GM19452 (cell line): ENCODE results near the gene FN3K.
A peak's percentile ranks its signal among the peaks of the same experiment; 100 is the strongest.
"Not testable (repeated sequence)": the region's sequence is repeated elsewhere in the genome, so short reads cannot be mapped to it uniquely, and the experiment has no call there.

Source experiments
- ATAC-seq: cut with Tn5 transposase; IDR thresholded peaks from one replicate; pipeline ENCODE4 v1.9.1; 2021; ENCODE audit not compliant: unreplicated experiment

The FN3K gene

DNA sequence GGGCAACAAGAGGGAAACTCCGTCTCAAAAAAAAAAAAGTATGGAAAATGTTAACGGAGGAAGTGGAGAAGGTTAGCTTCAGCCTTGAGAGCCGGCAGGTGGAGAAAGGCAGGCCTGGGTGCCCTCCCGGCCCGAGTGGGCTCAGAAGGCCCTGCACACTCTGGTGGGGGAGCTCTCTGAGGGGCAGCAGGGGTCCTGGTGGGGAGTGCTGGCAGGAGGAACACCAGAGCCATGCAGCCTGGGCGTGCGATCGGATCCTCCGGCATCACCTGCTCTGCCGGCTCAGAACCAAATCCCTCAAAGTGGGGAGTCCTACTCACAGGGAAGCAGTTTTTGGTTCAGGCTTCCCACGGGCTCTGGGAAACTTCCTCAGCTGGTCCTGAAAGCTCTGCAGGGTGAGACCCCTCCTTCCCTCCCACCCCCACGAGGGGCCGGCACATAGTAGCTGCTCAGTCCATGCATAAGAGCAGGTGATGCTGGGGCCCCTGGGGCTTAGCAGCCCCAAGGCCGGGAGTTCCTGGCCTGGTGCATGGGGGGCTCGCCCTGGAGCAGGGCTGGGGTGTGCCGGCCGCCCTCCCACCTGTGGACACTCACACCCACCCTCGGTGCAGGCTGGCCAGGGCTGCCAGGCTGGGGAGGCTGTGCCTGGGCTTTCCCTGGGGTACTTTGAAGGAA, 1.2 kb downstream of the FN3K start:
- no peak for ATAC-seq

DNA sequence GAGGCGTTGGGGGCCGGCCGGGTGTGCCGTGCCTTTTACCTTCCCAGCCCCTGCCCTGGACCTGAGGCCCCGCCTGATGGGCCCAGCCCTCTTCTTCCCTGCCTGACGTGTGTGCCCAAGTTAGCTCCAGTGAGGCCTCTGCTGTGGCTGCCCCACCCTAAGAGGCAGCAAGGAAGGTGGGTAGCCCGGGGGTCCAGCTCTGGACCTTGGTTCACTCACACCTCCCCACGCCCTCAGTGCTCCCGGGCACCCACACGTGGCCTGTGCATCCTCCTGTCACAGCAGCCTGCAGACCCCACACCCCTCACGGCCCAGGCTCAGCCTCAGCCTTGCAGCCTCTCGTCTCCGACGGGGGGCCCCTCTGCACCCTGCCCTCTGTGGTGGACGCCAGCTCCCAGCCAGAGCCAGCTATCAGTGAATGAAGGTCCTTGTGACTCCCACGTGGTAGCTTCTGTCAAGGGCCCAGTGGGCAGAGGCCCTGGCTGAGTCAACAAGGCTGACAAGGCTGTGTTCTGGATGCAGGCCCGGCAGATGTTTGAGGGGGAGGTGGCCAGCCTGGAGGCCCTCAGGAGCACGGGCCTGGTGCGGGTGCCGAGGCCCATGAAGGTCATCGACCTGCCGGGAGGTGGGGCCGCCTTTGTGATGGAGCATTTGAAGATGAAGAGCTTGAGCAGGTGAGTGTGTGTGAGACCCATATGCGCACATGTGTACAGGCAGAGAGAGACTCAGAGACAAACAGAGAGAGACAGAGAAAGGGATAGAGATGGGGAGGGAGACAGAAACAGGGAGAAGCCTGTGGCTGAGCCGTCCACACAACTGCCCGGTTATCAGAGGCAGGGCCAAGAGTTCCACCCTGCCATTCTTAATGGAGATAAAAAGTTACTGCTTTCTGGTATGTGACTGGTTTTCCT, 2.8 kb downstream of the FN3K start:
- ATAC-seq, result no peak

DNA sequence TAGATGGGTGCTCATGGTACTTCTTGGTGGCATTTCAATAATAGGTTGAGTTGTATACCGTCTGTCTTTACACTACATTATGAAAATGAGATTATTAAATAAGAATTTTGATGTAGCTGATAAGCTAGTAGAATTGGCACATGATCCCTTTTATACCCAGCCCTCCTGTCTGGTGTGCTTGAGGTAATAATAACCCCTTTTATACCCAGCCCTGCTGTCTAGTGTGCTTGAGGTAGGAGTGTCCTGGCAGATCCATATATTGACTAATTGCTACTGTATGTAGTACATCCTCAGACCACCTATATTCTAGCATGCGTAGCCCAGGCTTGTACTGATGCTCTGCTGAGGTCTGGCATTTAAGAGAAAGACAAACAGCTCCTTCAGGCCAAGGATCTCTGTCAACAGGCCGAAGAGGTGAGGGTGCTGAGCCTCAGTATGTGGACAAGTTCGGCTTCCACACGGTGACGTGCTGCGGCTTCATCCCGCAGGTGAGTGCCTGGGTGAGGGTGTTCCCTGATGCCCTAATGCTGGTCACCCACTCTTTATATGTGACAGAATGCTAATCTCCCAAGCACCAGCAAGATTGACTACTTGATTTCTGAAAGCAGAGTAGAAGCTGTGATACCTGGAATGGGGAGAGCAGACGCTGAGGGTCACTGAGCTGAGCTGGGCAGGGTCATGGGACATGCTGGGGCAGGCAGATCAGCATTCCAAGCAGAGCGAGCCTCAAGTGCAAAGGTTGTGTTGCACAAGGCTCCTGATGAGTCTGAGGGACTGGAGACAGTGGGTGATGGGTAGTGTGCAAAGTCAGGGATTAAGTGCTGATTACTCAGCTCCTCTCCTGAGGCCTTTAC, 5.7 kb downstream of the FN3K start:
- ATAC-seq, result no peak

DNA sequence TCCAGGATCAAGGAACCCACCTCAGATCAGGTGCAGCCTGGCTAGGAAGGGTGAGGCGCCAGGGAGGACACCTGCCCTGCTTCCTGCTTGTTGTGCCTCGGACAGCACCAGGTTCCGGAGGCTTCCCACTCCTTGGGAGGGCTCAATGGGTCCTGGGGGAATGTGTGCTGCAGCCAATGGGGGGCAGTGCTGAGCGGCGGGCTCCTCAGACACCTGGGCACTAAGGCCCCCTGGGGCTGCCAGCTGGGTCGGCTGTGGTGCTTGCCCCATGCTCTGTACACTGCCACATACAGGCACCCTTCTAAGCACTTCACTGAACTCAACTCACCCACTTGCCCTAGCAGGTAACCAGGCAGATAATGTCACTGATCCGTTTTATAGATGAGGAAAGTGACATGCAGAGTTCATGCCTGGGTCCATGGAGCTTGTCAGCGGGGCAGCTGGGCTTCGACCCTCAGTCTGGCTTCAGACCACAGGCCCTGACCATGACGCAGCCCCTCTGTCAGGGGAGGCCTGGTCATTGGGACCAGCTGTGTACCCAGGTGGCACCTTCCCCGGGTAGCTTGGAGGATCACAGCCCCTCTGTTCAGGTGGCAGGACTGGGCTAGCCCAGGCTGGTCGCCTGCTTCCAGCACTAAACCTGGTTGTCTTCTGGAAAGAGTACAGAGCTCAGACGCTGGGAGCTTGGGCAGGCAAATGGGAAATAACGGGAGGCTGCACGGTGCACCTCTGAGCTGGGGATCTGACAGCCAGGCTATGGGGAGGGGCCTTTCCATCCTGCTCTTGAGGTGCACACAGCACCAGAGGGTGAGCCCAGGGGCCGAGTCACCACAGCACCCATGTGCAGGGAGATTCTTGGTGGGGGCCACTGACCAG, 8.2 kb downstream of the FN3K start:
- ATAC-seq, result no peak

DNA sequence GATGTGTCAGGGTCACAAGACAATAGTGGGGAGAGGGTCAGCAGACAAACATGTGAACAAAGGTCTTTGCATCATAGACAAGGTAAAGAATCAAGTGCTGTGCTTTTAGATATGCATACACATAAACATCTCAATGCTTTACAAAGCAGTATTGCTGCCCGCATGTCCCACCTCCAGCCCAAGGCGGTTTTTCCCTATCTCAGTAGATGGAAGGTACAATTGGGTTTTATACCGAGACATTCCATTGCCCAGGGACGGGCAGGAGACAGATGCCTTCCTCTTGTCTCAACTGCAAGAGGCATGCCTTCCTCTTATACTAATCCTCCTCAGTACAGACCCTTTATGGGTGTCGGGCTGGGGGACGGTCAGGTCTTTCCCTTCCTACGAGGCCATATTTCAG, 9.3 kb downstream of the FN3K start:
- not testable (repeated sequence) for ATAC-seq

DNA sequence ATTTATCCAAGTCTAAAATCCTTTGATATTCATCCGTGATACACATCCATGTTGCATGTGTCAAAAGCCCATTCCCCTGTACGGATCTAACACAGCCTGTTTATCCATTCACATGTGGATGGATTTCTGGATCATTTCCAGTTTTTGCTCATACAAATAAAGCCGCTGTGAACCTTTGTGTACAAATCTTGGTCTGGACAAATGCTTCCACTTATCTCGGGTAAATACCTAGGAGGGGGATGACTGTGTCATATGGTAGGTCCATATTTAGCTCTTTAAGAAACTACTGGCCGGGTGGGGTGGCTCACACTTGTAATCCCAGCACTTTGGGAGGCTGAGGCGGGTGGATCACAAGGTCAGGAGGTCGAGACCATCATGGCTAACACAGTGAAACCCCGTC, 10.1 kb downstream of the FN3K start:
- no peak for ATAC-seq

DNA sequence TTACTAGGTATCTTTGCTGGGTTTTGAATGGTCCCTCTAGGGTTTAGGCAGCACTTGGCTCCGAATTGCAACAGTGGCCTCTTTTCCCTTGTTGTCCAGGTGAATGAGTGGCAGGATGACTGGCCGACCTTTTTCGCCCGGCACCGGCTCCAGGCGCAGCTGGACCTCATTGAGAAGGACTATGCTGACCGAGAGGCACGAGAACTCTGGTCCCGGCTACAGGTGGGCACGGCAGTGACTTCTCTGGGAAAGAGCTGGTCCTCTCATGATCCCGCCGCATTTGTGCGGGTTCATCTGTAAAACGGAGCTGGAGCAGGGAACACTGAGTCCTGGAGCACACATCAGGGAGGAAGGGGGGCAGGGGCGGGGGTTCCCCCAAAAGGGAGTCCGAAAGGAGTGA, 13.3 kb downstream of the FN3K start:
- no peak for ATAC-seq

DNA sequence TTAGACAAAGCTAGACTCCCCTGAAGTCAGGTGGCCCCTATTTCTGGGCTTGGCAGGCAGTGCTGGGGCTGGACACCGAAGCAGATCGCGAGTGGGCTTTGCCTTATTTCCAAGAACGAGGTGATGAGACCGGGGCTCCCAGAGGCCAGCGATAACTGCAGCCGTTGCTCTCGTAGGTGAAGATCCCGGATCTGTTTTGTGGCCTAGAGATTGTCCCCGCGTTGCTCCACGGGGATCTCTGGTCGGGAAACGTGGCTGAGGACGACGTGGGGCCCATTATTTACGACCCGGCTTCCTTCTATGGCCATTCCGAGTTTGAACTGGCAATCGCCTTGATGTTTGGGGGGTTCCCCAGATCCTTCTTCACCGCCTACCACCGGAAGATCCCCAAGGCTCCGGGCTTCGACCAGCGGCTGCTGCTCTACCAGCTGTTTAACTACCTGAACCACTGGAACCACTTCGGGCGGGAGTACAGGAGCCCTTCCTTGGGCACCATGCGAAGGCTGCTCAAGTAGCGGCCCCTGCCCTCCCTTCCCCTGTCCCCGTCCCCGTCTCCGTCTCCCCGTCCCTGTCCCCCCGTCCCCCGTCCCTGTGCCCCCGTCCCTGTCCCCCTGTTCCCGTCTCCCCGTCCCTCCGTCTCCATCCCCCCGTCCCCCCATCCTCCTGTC, 15.0 kb downstream of the FN3K start:
- ATAC-seq, result no peak

DNA sequence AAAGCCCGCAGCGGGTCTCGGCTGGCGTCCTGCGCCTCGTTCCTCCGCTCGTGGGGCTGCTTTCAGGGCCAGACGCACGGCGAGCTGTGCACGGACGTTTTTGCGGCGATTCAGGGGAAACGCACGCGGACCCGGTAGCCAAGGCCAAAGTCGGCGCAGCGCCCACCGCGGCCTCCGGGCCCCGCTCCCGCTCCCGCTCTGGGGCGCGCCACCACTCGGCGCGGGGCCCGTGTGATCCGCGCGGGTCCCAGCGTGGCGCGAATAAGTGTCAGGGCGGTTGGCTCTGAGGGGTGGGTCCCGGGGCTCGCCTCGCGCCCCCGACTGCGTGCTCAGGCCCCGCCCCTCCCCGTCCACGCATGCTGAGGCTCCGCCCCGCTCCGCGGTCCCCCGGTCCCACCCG, 15.8 kb downstream of the FN3K start:
- ATAC-seq, result peak; percentile 34

DNA sequence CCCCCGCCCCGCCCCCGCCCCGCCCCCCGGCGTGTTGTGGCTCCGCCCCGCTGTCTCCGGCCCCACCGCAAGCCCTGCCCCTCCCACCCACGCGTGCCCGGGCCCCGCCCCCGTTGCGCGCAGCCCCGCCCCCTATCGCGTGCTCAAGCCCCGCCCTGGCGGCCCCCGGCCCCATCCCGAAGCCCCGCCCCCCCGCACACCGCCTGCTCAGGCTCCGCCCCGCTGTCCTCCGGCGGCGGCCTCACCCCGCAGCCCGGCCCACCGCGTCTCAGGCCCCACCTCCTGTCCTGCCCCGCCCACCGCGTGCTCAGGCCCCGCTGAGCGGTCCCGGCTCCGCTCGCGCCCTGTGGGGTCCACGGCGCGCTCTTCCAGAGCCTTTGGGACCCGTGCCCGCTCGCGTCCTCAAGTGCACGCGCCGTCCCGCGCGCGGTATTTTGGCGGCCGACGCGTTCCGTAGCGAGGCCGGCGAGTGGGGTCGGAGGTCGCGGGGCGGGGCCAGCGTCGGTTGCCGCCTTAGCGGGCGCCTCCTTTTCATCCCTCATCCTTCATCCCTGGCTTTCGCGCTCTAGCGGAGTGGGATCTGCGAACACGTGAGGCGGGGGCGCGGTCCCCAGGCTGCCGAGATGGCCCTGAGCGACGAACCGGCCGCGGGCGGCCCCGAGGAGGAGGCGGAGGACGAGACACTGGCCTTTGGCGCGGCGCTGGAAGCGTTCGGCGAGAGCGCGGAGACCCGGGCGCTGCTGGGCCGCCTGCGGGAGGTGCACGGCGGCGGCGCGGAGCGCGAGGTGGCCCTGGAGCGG, 16.4 kb downstream of the FN3K start, which contains the start of gene TBCD:
Gene TBCD (plus strand): TSS at position 495 of the 800 bp plus-strand sequence. CDS start 129 bp downstream, at position 624.
- peak; percentile 74 for ATAC-seq

DNA sequence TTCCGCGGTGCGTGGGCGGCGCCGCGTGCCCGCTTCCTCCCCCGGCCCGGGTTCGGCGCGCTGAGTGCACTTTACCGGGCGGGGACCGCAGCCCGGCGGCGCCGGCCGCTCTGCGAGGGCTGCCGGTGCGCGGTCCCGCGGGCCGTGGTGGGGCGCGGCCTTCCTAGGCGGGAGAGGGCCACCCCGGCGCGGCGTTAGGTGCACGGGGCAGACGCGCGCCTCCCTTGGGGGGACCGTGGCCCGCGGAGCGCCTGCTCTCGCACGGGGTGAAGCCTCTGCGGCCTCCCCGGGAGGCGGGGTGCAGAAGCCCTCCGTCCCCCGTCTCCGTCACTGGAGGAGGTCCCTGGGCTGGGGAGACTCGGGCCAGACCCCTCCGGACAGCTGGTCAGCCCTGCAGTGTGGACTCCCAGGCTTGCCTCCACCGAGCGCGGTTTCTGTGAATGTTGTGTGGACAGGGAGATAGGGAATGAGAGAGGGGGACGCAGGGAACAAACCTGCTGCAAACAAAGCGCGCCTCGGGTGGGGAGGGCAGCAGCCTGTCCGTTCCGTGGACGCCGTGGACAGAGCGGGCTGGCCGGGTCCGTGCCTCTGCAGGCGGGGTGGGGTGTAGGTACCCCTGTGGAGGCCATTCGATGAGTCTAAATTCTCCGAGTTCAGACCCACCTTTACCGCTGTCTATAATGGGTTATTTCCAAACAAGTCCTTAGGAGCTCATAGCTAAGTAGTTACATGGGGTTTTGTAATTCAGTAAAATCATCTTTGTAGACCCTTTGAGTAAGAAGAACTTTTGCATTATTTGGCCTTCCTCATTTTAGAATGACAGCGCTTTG, 17.2 kb downstream of the FN3K start:
- peak; percentile 28 for ATAC-seq

DNA sequence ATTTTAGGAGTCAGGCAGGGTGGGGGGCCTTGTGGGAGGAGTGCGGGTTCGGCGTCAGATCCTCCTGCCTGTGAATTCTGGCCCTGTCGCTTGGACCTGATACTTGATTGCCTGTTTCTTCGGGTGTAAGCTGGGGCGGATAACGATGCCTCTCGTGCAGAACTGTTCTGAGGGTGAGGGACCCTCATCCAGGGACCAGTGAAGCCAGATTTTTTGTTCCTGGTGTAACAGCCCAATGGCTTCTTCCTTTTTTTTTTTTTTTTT, 17.7 kb downstream of the FN3K start:
- ATAC-seq, result no peak

DNA sequence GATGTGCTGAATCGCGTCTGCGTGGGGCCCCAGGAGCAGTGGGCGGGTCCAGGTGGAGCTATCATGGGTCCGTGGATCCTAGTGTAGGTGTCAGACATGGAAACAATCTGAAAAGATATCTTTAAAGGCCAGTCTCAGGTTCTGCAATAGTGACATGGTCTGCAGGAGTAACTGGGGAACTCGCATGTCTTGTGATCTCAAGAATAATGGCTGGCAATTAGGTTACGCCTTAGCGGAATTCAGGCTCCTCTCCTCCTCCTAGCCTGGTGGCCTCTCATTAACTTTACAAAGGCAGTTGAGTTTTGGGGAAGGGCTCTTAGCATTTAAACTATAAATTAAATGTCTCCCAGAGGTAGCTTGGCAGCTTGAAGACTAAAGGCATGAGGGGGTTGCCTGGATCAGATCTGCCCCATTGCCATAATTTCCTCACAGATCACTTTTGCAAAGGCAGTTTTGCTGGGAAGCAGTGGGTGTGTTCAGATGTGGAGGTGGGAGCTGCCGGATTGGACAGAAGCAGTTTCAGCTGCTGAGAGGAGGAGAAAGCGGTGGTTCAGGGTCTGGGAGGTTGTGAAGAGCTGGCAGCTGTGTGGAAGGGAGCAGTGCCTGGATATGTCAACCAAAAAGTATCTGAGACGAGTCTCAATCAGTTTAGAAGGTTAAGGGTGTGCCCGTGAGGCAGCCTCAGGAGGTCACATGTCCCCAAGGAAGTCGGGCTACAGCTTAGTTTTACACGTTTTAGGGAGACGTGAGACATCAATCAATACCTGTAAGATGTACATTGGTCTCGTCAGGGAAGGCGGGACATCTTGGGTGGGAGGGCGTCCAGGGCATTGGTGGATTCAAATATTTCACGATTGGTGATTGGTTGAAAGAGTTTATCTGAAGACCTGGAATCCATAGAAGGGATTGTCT, 19.1 kb downstream of the FN3K start:
- no peak for ATAC-seq

DNA sequence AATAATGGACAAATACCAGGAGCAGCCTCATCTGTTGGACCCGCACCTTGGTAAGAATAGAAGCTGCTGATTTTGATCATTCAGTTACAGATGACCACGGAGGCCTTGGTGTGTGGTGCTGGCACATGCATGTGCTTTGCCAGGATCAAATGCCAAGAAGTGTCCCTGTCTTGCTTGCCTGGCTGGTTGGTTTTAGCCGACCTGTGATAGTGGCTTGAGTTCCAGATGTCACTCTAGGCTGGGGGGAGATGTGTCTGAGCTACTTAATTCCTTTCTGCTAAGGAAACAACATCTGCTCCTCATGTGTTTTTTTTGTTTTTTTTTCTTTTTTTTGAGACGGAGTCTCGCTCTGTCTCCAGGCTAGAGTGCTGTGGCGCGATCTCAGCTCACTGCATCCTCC, 20.8 kb downstream of the FN3K start:
- no peak for ATAC-seq

DNA sequence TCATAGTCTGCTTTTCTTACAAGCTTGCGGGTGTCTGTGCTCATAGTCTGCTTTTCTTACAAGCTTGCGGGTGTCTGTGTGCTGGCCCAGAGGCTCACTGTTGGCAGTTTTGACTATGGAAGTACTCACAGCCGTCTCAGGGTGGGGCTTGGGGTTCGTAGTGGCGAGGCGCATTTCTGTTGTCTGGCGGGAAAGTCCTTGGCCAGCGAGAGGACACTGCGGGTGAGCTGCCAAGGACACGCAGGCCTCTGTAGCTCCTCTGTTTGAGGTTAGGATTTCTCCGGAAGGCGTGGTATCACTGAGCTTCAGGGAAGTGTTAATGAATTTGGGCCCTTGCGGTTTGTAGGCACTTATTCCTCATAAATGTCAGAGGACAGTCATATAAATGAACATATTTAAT, 30.0 kb downstream of the FN3K start:
- ATAC-seq, result no peak

DNA sequence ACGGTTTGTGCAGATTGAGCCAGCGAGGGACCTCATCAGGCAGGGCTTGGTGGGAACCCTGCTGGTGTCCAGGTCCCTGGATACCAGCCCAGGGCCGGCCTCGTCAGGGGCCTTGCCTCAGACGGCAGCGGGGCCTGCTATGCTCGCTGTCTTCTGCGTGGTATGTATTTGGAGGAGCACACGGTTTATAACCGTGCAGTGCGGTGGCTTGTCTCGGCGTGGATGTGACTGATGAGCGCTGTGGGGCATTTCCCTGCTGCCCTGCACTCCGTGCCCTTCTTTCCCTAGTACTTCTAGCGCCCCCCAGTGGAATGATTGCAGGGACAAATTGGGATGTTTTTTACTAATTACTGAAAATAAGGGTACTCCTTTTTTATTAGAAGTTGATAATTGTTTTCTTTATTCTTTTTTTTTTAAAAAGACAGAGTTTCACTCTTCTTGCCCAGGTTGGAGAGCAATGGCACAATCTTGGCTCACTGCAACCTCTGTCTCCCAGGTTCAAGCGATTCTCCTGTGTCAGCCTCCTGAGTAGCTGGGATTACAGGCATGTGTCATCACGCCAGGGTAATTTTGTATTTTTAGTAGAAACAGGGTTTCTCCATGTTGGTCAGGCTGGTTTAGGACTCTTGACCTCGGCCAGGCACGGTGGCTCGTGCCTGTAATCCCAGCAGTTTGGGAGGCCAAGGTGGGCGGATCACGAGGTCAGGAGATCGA, 31.8 kb downstream of the FN3K start:
- no peak for ATAC-seq

DNA sequence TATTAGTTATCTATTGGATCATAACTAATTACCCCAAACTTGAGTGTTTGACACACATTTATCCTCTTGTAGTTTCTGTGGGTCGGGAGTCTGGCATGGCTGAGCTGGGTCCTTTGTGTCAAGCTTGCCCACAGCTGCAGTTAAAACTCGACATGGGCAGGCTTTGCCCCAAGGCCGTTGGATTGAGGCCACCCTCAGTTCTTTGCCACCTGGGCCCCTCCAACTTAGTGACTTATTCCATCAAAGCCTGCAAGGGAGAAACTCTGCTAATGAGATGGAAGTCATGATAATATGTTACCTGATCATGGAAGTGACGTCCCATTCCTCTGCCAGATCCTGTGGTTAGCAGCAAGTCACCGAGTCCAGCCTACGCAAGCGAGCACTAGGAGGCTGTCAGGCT, 33.6 kb downstream of the FN3K start:
- ATAC-seq, result no peak
